PC-3 (cell line): ENCODE data around the gene MYBPH.

Source experiments
- CTCF ChIP-seq: fragments of 300-600 bp; sonication (generic); conservative IDR thresholded peaks from 2 replicates; pipeline ENCODE4 v1.5.1; 2017; ENCODE audit warnings: antibody characterized with exemption, low read depth, mild to moderate bottlenecking, low read length
- EZH2phosphoT487 ChIP-seq: fragments of 300-600 bp; sonication (generic); IDR thresholded peaks from 2 replicates; pipeline ENCODE4 v1.6.1; 2018; ENCODE audit warnings: mild to moderate bottlenecking, antibody characterized with exemption, low read length, borderline replicate concordance

- TF ChIP-seq EZH2phosphoT487 (no peak), CTCF (no peak)
Measured at GRCh38 chr1:203120325-203121153, 55.1 kb downstream of the MYBPH start.
